HG03025 (cell line): Measurements from ENCODE around the gene PTPN2.
"Not testable (repeated sequence)": the region's sequence is repeated elsewhere in the genome, so short reads cannot be mapped to it uniquely, and the experiment has no call there.

Experiments used
- ATAC-seq: cut with Tn5 transposase; IDR thresholded peaks from one replicate; pipeline ENCODE4 v1.9.1; 2021; ENCODE audit warnings: mild to moderate bottlenecking, moderate library complexity; ENCODE audit not compliant: unreplicated experiment, low FRiP score

Gene PTPN2

GRCh38 chr18:12777500-12777944 is 106.5 kb downstream of the PTPN2 start:
- no peak for ATAC-seq

DNA sequence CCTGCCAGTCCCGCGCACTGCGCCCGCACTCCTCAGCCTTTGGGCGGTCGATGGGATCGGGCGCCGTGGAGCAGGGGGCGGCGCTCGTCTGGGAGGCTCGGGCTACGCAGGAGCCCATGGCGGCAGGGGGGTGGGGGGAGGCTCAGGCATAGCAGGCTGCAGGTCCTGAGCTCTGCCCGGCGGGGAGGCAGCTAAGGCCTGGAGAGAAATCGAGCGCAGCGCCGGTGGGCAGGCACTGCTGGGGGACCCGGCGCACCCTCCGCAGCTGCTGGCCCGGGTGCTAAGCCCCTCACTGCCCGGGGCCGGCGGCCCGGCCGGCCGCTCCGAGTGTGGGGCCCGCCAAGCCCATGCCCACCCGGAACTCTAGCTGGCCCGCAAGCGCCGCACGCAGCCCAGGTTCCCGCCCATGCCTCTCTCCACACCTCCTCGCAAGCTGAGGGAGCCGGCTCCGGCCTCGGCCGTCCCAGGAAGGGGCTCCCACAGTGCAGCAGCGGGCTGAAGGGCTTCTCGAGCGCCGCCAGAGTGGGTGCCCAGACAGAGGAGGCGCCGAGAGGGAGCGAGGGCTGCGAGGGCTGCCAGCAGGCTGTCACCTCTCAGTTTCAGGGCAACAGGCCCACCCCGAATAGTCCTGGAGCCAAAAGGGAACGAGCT is 107.1 kb downstream of the PTPN2 start:
- ATAC-seq, result no peak

DNA sequence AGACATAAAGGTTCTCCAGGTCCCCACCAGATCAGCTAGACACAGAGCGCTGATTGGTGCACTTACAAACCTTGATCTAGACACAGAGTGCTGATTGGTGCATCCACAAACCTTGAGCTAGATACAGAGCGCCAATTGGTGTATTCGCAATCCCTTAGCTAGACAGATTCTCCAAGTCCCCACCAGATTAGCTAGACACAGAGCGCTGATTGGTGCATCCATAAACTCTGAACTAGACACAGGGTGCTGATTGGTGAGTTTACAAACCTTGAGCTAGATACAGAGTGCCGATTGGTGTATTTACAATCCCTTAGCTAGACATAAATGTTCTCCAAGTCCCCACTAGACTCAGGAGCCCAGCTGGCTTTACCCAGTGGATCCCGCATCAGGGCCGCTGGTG is 107.6 kb downstream of the PTPN2 start:
- not testable (repeated sequence) for ATAC-seq

- ATAC-seq, result no peak
These were observed 109.1 kb downstream of the PTPN2 start for GRCh38 chr18:12774982-12775381.

GRCh38 chr18:12773369-12773768 is 110.7 kb downstream of the PTPN2 start:
- no peak for ATAC-seq

GRCh38 chr18:12772111-12772510 is 111.9 kb downstream of the PTPN2 start:
- no peak for ATAC-seq

GRCh38 chr18:12770469-12771219 is 113.4 kb downstream of the PTPN2 start:
- ATAC-seq, result no peak

GRCh38 chr18:12769644-12770440 is 114.2 kb downstream of the PTPN2 start:
- ATAC-seq, result no peak

GRCh38 chr18:12769136-12769535 is 114.9 kb downstream of the PTPN2 start:
- ATAC-seq, result no peak

GRCh38 chr18:12768625-12769024 is 115.4 kb downstream of the PTPN2 start:
- no peak for ATAC-seq

DNA sequence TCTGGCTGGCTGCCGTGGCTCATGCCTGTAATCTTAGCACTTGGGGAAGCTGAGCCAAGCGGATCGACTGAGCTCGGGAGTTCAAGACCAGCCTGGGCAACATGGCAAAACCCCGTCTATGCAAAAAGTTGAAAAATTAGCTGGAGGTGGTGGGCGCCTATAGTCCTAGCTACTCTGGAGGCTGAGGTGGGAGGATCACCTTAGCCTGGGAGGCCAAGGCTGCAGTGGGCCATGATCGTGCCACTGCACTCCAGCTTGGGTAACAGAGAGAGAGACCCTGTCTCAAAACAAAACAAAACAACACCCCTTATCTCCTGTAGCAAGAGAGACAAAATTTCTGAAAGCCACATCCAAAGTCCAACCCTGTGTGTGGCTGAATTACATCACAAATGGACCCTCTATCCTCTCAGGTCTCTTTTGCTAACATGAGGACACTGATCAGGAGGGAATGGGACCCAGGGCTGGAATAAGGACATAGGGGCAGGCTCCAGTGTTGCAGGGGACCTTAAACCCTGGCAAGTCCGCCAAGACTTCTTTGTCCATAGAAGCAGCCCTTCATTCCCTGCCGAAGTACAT is 116.4 kb downstream of the PTPN2 start:
- ATAC-seq, result no peak

DNA sequence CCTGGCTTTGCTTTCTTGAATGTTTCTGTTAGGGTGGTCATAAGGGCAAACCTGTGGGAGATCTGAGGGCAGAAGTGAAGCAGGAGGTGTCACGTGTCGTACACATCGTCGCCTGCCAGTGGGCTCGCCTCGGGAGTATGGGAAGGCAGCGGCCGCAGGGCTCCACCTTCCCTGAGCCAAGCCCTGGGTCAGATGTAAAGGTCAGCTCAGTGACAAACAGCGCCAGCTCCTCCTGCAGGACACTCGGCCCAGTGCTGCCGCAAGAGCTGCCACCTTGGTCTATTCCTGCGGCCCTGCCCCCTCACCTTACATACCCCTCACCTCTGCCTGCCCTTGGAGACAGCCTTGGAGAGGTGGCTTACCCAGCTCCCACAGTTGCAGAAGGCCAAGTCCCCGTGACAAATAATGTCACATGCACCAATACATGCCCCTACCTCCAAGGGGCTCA is 117.0 kb downstream of the PTPN2 start:
- ATAC-seq, result no peak

DNA sequence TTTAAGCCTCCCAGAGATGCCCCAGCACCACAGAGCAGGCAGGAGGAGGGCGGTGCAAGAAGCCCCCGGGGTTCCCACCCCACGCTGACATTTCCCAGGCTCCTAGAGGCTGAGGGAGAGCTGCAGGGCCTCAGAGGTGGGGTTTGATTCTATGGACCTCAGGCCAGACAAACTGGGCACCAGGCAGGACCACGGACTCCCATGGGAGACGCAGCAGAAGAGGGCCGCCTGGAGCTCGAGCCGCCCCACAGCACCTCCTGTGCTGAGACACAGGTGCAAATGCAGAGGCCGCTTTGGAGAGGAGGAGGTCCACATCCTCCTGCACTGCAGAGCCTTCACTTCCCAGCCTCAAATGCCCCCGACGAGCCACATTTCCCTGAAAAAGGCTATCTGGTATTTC is 118.5 kb downstream of the PTPN2 start:
- no peak for ATAC-seq

DNA sequence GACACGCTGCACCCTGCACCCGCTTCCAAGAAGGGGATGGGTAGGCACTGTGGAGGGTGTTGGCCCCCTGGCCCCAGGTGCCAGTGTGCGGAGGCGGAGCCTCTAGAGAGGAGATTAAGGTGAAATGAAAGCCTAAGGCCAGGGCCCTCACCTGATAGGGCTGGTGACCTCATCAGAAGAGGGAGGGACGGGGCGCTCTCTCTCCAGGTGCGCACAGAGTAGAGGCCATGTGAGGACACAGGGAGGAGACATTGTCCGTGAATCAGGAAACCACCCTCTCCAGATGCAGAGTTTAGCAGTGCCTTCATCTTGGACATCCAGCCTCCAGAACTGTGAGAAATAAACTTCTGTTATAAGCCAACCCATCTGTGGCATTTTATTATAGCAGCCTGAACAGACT is 118.9 kb downstream of the PTPN2 start:
- ATAC-seq, result no peak

DNA sequence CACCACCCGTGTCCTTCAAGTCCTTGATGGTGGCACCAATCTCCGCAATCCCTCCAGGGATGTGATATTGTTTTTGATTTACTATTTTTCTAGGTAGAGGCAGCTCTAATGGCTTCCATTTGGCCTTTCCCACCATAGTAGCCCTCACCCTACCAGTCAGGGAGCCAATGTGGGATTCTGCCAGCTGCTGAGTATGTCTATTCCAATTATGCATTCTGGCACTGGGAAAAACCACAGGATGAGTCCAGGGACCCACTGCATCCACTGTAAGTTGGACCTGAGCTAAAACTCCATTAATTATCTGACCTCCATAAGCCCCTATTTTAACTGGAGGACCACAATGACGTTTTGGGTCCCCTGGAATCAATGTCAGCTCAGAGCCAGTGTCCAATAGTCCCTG is 125.5 kb downstream of the PTPN2 start:
- not testable (repeated sequence) for ATAC-seq

- not testable (repeated sequence) for ATAC-seq
These were observed 127.3 kb downstream of the PTPN2 start for GRCh38 chr18:12756619-12757239.

GRCh38 chr18:12755606-12756005 is 128.4 kb downstream of the PTPN2 start:
- not testable (repeated sequence) for ATAC-seq

DNA sequence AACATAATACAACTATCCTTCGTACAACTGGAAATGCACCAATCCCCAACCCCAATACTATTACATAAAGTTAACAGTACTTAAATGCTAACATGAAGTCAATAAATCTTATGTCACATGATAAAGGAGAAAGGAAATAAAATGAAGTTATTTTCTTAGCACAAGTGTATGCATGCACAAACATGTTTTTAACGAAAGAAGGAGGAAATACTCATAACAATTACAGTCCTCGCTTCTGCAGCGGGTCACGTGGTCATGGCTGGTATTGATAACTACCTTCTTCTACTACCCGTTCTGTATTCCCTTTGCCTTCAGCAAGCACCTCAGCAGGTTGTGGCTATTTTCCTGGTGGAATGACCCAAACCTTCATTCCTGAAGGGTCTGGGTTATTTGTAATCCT is 129.5 kb downstream of the PTPN2 start:
- no peak for ATAC-seq

DNA sequence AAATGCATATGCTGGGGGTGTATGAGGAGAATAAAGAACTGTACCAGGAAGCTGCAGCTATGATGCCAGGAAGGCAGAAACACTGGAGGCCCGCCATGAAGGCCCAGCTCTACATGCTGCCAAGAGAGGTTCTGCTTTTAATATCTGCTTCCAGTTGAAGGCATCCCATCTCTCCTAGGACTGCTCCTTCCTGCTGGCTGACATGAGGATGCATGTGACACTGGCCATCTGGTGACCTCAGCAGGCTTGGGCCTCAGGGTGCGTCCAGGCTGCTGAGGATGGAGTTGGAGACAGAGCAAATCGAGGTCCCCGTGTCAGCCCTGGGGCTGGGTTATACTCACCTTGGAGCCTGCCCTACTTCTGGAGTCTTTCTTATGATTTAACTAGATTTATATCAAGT is 132.1 kb downstream of the PTPN2 start:
- ATAC-seq, result no peak

- ATAC-seq, result no peak
These were observed 132.5 kb downstream of the PTPN2 start for GRCh38 chr18:12751503-12751884.
